Liver (tissue), 3 donors: ENCODE data around the gene ASTN1.

Source experiments
- ATF3 ChIP-seq: IDR thresholded peaks from 2 replicates; pipeline ENCODE4 v1.6.1; 2016; ENCODE audit warnings: antibody characterized with exemption
- CTCF ChIP-seq: fragments of 150-350 bp; IDR thresholded peaks from 2 replicates; pipeline ENCODE4 v1.5.1; 2017; ENCODE audit warnings: improper control_type of control experiment, low read depth, low read length; ENCODE audit not compliant: missing input control
- EGR1 ChIP-seq, 2 donors: IDR thresholded peaks; 2 replicates each; pipeline ENCODE4 v1.6.1; 2016 to 2018; ENCODE audit warnings: antibody characterized with exemption in 2 of 2, low read depth in 2 of 2
- FOXA1 ChIP-seq: IDR thresholded peaks from 2 replicates; pipeline ENCODE4 v1.6.1; 2016; ENCODE audit warnings: antibody characterized with exemption
- GABPA ChIP-seq, 2 donors: IDR thresholded peaks in 1 of 2; conservative IDR thresholded peaks in 1 of 2; 2 replicates each; pipeline ENCODE4 v1.6.1; 2016; ENCODE audit warnings: antibody characterized with exemption in 2 of 2, mild to moderate bottlenecking in 1 of 2, moderate library complexity in 1 of 2
- HNF4A ChIP-seq, 2 donors: conservative IDR thresholded peaks; 2 replicates each; pipeline ENCODE4 v1.6.1; 2016; ENCODE audit warnings: antibody characterized with exemption in 2 of 2, mild to moderate bottlenecking in 2 of 2
- JUND ChIP-seq, 2 donors: IDR thresholded peaks; 2 replicates each; pipeline ENCODE4 v1.6.1; 2016; ENCODE audit warnings: antibody characterized with exemption in 2 of 2
- MAX ChIP-seq: IDR thresholded peaks from 2 replicates; pipeline ENCODE4 v1.6.1; 2016; ENCODE audit warnings: antibody characterized with exemption
- RAD21 ChIP-seq, 2 donors: IDR thresholded peaks; 2 replicates each; pipeline ENCODE4 v1.6.1; 2016; ENCODE audit warnings: antibody characterized with exemption in 2 of 2, mild to moderate bottlenecking in 2 of 2
- REST ChIP-seq: IDR thresholded peaks from 2 replicates; pipeline ENCODE4 v1.6.1; 2016; ENCODE audit warnings: antibody characterized with exemption, mild to moderate bottlenecking
- SP1 ChIP-seq: IDR thresholded peaks from 2 replicates; pipeline ENCODE4 v1.6.1; 2018; ENCODE audit warnings: antibody characterized with exemption, mild to moderate bottlenecking
- TAF1 ChIP-seq: conservative IDR thresholded peaks from 2 replicates; pipeline ENCODE4 v1.6.1; 2016; ENCODE audit warnings: antibody characterized with exemption, mild to moderate bottlenecking
- YY1 ChIP-seq: IDR thresholded peaks from 2 replicates; pipeline ENCODE4 v1.6.1; 2016; ENCODE audit warnings: antibody characterized with exemption, mild to moderate bottlenecking
- ZBTB33 ChIP-seq: IDR thresholded peaks from 2 replicates; pipeline ENCODE4 v1.6.1; 2016; ENCODE audit warnings: antibody characterized with exemption
- donor health status: healthy.
- donor health status: healthy.

- TF ChIP-seq CTCF (no peak), REST (no peak), YY1 (no peak), MAX (no peak), RAD21 (IDR thresholded peaks at IDR 0.05) (no peak), ZBTB33 (no peak), EGR1 (IDR thresholded peaks at IDR 0.05; ENCODE audit: low read depth in 2 of 2) (no peak), TAF1 (no peak), ATF3 (no peak), SP1 (no peak), JUND (IDR thresholded peaks at IDR 0.05) (no peak), FOXA1 (no peak), GABPA (IDR thresholded peaks at IDR 0.05 in 1 of 2, conservative IDR thresholded peaks at IDR 0.05 in 1 of 2) (no peak), HNF4A (conservative IDR thresholded peaks at IDR 0.05) (no peak)
Measured at GRCh38 chr1:177069490-177069889, 95.0 kb downstream of the ASTN1 start.
